ENCODE data around the gene AZU1.

GRCh38 chr19:863315-863620 is 35.6 kb downstream of the AZU1 start:
- TF ChIP-seq CTCF (IDR thresholded peaks at IDR 0.05) (no peak), POLR2AphosphoS5 (IDR thresholded peaks at IDR 0.05) (no peak), EP300 (IDR thresholded peaks at IDR 0.05) (no peak)

Measured in gastroesophageal sphincter (tissue), 3 donors.